NCI-H2196 treated with DMSO at 0.1 percent for 48 hours (cell line): ENCODE results near the gene GLI3.

Source experiments
- DNase-seq: peaks from one replicate; lab custom pipeline; 2025; ENCODE audit not compliant: unreplicated experiment; lab: John Stamatoyannopoulos, UW

GLI3 gene

GRCh38 chr7:42236976-42237810 lies at the start of gene GLI3:
Gene GLI3 (minus strand): TSS chr7:42237209. CDS start chr7:42223253, 13,956 bp downstream.
- no peak for DNase-seq

- no peak for DNase-seq
Measured at GRCh38 chr7:42285383-42285824, 48.4 kb upstream of the GLI3 start.

- no peak for DNase-seq
Measured at GRCh38 chr7:42283553-42283952, 46.5 kb upstream of the GLI3 start.

GRCh38 chr7:42278344-42278743 lies 41.3 kb upstream of the GLI3 start:
- no peak for DNase-seq

- DNase-seq = no peak
Measured at GRCh38 chr7:42274053-42274452, 37.0 kb upstream of the GLI3 start.

GRCh38 chr7:42272793-42273665 lies 36.0 kb upstream of the GLI3 start:
- no peak for DNase-seq

GRCh38 chr7:42269161-42269560 lies 32.2 kb upstream of the GLI3 start:
- DNase-seq = no peak

- DNase-seq = no peak
Measured at GRCh38 chr7:42264702-42265101, 27.7 kb upstream of the GLI3 start.

GRCh38 chr7:42263971-42264370 lies 27.0 kb upstream of the GLI3 start:
- DNase-seq = no peak

GRCh38 chr7:42262964-42263363 lies 26.0 kb upstream of the GLI3 start:
- DNase-seq = no peak

- no peak for DNase-seq
Measured at GRCh38 chr7:42254217-42254616, 17.2 kb upstream of the GLI3 start.

GRCh38 chr7:42253316-42253715 lies 16.3 kb upstream of the GLI3 start:
- DNase-seq = no peak

- DNase-seq = no peak
Measured at GRCh38 chr7:42250411-42250810, 13.4 kb upstream of the GLI3 start.

GRCh38 chr7:42248579-42248978 lies 11.6 kb upstream of the GLI3 start:
- no peak for DNase-seq

GRCh38 chr7:42247301-42247700 lies 10.3 kb upstream of the GLI3 start:
- no peak for DNase-seq

GRCh38 chr7:42244828-42245227 lies 7.8 kb upstream of the GLI3 start:
- no peak for DNase-seq

- DNase-seq = no peak
Measured at GRCh38 chr7:42242381-42242780, 5.4 kb upstream of the GLI3 start.

GRCh38 chr7:42241424-42241823 lies 4.4 kb upstream of the GLI3 start:
- DNase-seq = no peak

- DNase-seq = no peak
Measured at GRCh38 chr7:42240416-42240815, 3.4 kb upstream of the GLI3 start.

- no peak for DNase-seq
Measured at GRCh38 chr7:42238709-42239366, 1.8 kb upstream of the GLI3 start.

GRCh38 chr7:42237811-42238541 lies 967 bp upstream of the GLI3 start:
- no peak for DNase-seq
